GM23338 (cell line): ENCODE results near the gene KLF9.

Source experiments
- CREB1 ChIP-seq: fragments of 250-450 bp; sonication (Bioruptor Pico); IDR thresholded peaks from 2 replicates; pipeline ENCODE4 v1.5.0; 2020; ENCODE audit warnings: low read depth, mild to moderate bottlenecking, moderate library complexity
- EZH2 ChIP-seq: fragments of 200-600 bp; sonication (generic); IDR thresholded peaks from one replicate; pipeline ENCODE4 v1.8.0; 2017; ENCODE audit warnings: antibody characterized with exemption, mild to moderate bottlenecking, low read depth; ENCODE audit not compliant: unreplicated experiment
- EZH2phosphoT487 ChIP-seq: fragments of 200-600 bp; sonication (generic); IDR thresholded peaks from one replicate; pipeline ENCODE4 v1.8.1; 2018; ENCODE audit warnings: antibody characterized with exemption; ENCODE audit not compliant: unreplicated experiment
- JUNB ChIP-seq: IDR thresholded peaks from one replicate; pipeline ENCODE4 v1.6.1; 2016; ENCODE audit warnings: antibody characterized with exemption; ENCODE audit not compliant: unreplicated experiment
- TF ChIP-seq, protein P1 (sequence below), 2 experiments: fragments of 200-600 bp in 1 of 2; sonication (generic) in 1 of 2; conservative IDR thresholded peaks; 2 replicates each; pipeline versions ENCODE4 v1.5.1 to v1.6.1; 2016 to 2017; ENCODE audit warnings: antibody characterized with exemption in 2 of 2, low read depth in 2 of 2, mild to moderate bottlenecking in 2 of 2, moderate library complexity in 1 of 2

GRCh38 chr9:70392850-70393249 lies 21.6 kb downstream of the KLF9 start:
- TF ChIP-seq CREB1 (CRISPR knock-in tag) (no peak), JUNB (no peak), EZH2 (no peak), EZH2phosphoT487 (no peak)
- TF ChIP-seq, protein P1, sequence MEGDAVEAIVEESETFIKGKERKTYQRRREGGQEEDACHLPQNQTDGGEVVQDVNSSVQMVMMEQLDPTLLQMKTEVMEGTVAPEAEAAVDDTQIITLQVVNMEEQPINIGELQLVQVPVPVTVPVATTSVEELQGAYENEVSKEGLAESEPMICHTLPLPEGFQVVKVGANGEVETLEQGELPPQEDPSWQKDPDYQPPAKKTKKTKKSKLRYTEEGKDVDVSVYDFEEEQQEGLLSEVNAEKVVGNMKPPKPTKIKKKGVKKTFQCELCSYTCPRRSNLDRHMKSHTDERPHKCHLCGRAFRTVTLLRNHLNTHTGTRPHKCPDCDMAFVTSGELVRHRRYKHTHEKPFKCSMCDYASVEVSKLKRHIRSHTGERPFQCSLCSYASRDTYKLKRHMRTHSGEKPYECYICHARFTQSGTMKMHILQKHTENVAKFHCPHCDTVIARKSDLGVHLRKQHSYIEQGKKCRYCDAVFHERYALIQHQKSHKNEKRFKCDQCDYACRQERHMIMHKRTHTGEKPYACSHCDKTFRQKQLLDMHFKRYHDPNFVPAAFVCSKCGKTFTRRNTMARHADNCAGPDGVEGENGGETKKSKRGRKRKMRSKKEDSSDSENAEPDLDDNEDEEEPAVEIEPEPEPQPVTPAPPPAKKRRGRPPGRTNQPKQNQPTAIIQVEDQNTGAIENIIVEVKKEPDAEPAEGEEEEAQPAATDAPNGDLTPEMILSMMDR (conservative IDR thresholded peaks at IDR 0.05; ENCODE audit: low read depth in 2 of 2) = no peak
